B cell (primary cell): ENCODE measurements around the gene AQR.

Experiments used
- CTCF ChIP-seq: fragments of 200-600 bp; IDR thresholded peaks from one replicate; pipeline ENCODE4 v1.8.0; 2022; ENCODE audit warnings: antibody characterized with exemption, mild to moderate bottlenecking
- EZH2 ChIP-seq: IDR thresholded peaks from 2 replicates; pipeline ENCODE4 v1.6.1; 2012; ENCODE audit warnings: borderline replicate concordance, low read depth, mild to moderate bottlenecking, moderate library complexity, low read length; ENCODE audit not compliant: insufficient read depth, poor library complexity, severe bottlenecking

GRCh38 chr15:34804776-34805175 is 164.8 kb downstream of the AQR start:
- no peak for TF ChIP-seq CTCF
- TF ChIP-seq EZH2: no peak
